Lung (tissue), 12 donors: Measurements from ENCODE around the gene HCRTR1. TPM values are rescaled to one million over a fixed set of nuclear protein-coding genes. Genes with fewer than 3 reads are reported as not detected.

ENCODE experiments used
- ATAC-seq: fragments of 200-7000 bp; cut with Tn5 transposase; one replicate; pipeline ENCODE4 v1.9.1; 2020; ENCODE audit warnings: moderate number of reproducible peaks; ENCODE audit not compliant: insufficient read depth, low FRiP score
- DNase-seq, 3 donors: peaks; one replicate each; pipeline ENCODE4 v3.0.0-alpha.2; 2013 to 2017
- H3K27ac ChIP-seq, 2 donors: one replicate each; pipeline ENCODE4 v1.5.1; 2013; ENCODE audit warnings: mild to moderate bottlenecking in 2 of 2, moderate library complexity in 2 of 2, control low read depth in 1 of 2, inconsistent platforms in 1 of 2, low read depth in 1 of 2, low read length in 1 of 2
- H3K27me3 ChIP-seq, 3 donors: one replicate each; pipeline ENCODE4 v1.5.1; 2013; ENCODE audit warnings: low read length in 2 of 3; ENCODE audit not compliant: control insufficient read depth in 3 of 3, insufficient read depth in 3 of 3
- H3K36me3 ChIP-seq, 4 donors: one replicate each; pipeline ENCODE4 v1.5.1; 2013; ENCODE audit warnings: low read length in 4 of 4, mild to moderate bottlenecking in 1 of 4, moderate library complexity in 1 of 4; ENCODE audit not compliant: control insufficient read depth in 4 of 4, insufficient read depth in 4 of 4
- H3K4me1 ChIP-seq, 5 donors: one replicate each; pipeline ENCODE4 v1.5.1; 2013; ENCODE audit warnings: low read length in 5 of 5, mild to moderate bottlenecking in 2 of 5, moderate library complexity in 1 of 5; ENCODE audit not compliant: control insufficient read depth in 5 of 5, insufficient read depth in 5 of 5
- H3K4me3 ChIP-seq: one replicate; pipeline ENCODE4 v1.5.1; 2013; ENCODE audit warnings: mild to moderate bottlenecking, control low read depth, moderate library complexity
- H3K9ac ChIP-seq, 2 donors: one replicate each; pipeline ENCODE4 v1.5.1; 2013; ENCODE audit warnings: low read length in 2 of 2, control low read depth in 1 of 2; ENCODE audit not compliant: insufficient read depth in 1 of 2
- H3K9me3 ChIP-seq, 4 donors: one replicate each; pipeline ENCODE4 v1.5.1; 2013; ENCODE audit warnings: low read length in 3 of 4, mild to moderate bottlenecking in 1 of 4, moderate library complexity in 1 of 4; ENCODE audit not compliant: control insufficient read depth in 4 of 4, insufficient read depth in 3 of 4
- CTCF ChIP-seq: IDR thresholded peaks from 2 replicates; pipeline ENCODE4 v1.5.1; 2012; ENCODE audit warnings: mild to moderate bottlenecking; ENCODE audit errors: control extremely low read depth, extremely low read depth
- WGBS, 2 donors: extraction: QIAGEN DNeasy Blood & Tissue Kit; methylation state at CpG; one replicate each; pipeline ENCODE4 v1.1.7; 2013; 5-methylcytosine and 5-hydroxymethylcytosine counted together
- polyA plus RNA-seq, 2 donors: library from polyadenylated mRNA; stranded (reverse); fragments of 200-250 nt; gene quantifications; one replicate each; pipeline ENCODE4 v1.2.1, GENCODE V29; 2013
- total RNA-seq, 2 donors: library from RNA; depleted of rRNA in 1 of 2; stranded (reverse); fragments of >200 nt in 1 of 2; gene quantifications; one replicate each; pipeline ENCODE4 v1.2.1, GENCODE V29; 2014 to 2021
- donor health status: control.
- donor health status: control.
- donor health status: Bipolar disorder and iron deficiency.
- donor health status: healthy.
- donor health status: DM: yes; HTN: yes; CAD: no.

HCRTR1 gene
- total and polyA plus RNA-seq, 4 donors: 0.08 to 0.14 TPM; not detected in 2

GRCh38 chr1:31623365-31623764 is 5.9 kb downstream of the HCRTR1 start:
- Histone ChIP-seq H3K4me3 (no peak overlapping the region), H3K36me3 (peaks cover 0 to 8% (median 0%) of the 10 kb centered on the region in 4 donors), H3K4me1 (peaks cover 0 to 19% (median 0%) of the 10 kb centered on the region in 5 donors), H3K27ac (no peak overlapping the region), H3K9me3 (no peaks in the 10 kb centered on the region), H3K9ac (no peak overlapping the region), H3K27me3 (no peaks in the 10 kb centered on the region)
- 96 to 97% methylated on average over 12 of the region's 12 CpGs for WGBS, 2 donors
- no peak for TF ChIP-seq CTCF
- DNase-seq: no peak
- no peak for ATAC-seq

GRCh38 chr1:31624309-31624708 is 6.8 kb downstream of the HCRTR1 start:
- H3K36me3 ChIP-seq: peaks cover 0 to 12% (median 3%) of the 10 kb centered on the region in 4 donors
- no peak overlapping the region for H3K27ac ChIP-seq
- H3K4me3 ChIP-seq: no peak overlapping the region
- ATAC-seq (no peak), DNase-seq (no peak)
- H3K4me1 ChIP-seq: peaks cover 0 to 24% (median 0%) of the 10 kb centered on the region in 5 donors
- H3K9me3 ChIP-seq: no peaks in the 10 kb centered on the region
- WGBS, 2 donors: 57 to 66% methylated on average over 5 of the region's 5 CpGs
- no peak for TF ChIP-seq CTCF
- H3K9ac ChIP-seq: no peak overlapping the region
- H3K27me3 ChIP-seq: no peaks in the 10 kb centered on the region

GRCh38 chr1:31624731-31625514 is 7.4 kb downstream of the HCRTR1 start:
- peaks cover 3 to 16% (median 5%) of the 10 kb centered on the region in 4 donors for H3K36me3 ChIP-seq
- DNase-seq (no peak), ATAC-seq (no peak)
- WGBS, 2 donors: 93% methylated on average over 16 of the region's 16 CpGs
- TF ChIP-seq CTCF: no peak
- H3K27ac ChIP-seq: peak overlapping the region in 1 of 2 donors; percentile 0
- H3K4me1 ChIP-seq: peaks cover 0 to 24% (median 0%) of the 10 kb centered on the region in 5 donors
- H3K4me3 ChIP-seq: no peak overlapping the region
- no peaks in the 10 kb centered on the region for H3K9me3 ChIP-seq
- no peaks in the 10 kb centered on the region for H3K27me3 ChIP-seq
- no peak overlapping the region for H3K9ac ChIP-seq
